Fibroblast of lung (primary cell): ENCODE data around the gene COL7A1. TPM values are rescaled to one million over a fixed set of nuclear protein-coding genes. Genes with fewer than 3 reads are reported as not detected.

Source experiments
- DNase-seq, 2 donors: peaks; one replicate each; pipeline versions ENCODE4 v3.0.0 to v3.0.0-alpha.2; 2010; ENCODE audit warnings: low read depth in 2 of 2
- H2AFZ ChIP-seq: 2 replicates; pipeline ENCODE4 v1.5.1; 2012; ENCODE audit warnings: low read length, control low read depth, inconsistent platforms
- H3K27ac ChIP-seq: 2 replicates; pipeline ENCODE4 v1.5.1; 2011; ENCODE audit warnings: low read length, control low read depth; ENCODE audit not compliant: insufficient read depth
- H3K27me3 ChIP-seq: 2 replicates; pipeline ENCODE4 v1.5.1; 2011; ENCODE audit warnings: mild to moderate bottlenecking, low read length; ENCODE audit not compliant: control insufficient read depth, insufficient read depth
- H3K36me3 ChIP-seq: 2 replicates; pipeline ENCODE4 v1.5.1; 2011; ENCODE audit warnings: low read length; ENCODE audit not compliant: control insufficient read depth, insufficient read depth
- H3K4me1 ChIP-seq: 2 replicates; pipeline ENCODE4 v1.5.1; 2011; ENCODE audit warnings: low read length; ENCODE audit not compliant: control insufficient read depth, insufficient read depth; ENCODE audit errors: extremely low read depth
- H3K4me2 ChIP-seq: 2 replicates; pipeline ENCODE4 v1.5.1; 2011; ENCODE audit warnings: low read length, control low read depth; ENCODE audit not compliant: insufficient read depth; ENCODE audit errors: extremely low read depth
- H3K4me3 ChIP-seq, 4 experiments: fragments of 200-600 bp in 1 of 4; sonication (generic) in 1 of 4; replicated peaks in 1 of 4; 2 replicates each; pipeline ENCODE4 v1.5.1; 2011 to 2016; ENCODE audit warnings: low read length in 4 of 4, low read depth in 3 of 4, mild to moderate bottlenecking in 3 of 4, control low read depth in 2 of 4, inconsistent platforms in 1 of 4, mixed read lengths in 1 of 4; ENCODE audit not compliant: insufficient read depth in 1 of 4; ENCODE audit errors: control extremely low read depth in 1 of 4
- H3K79me2 ChIP-seq: 2 replicates; pipeline ENCODE4 v1.5.1; 2012; ENCODE audit warnings: mild to moderate bottlenecking, low read length, inconsistent platforms; ENCODE audit not compliant: control insufficient read depth, insufficient read depth
- H3K9ac ChIP-seq: 2 replicates; pipeline ENCODE4 v1.5.1; 2011; ENCODE audit warnings: mild to moderate bottlenecking, low read length, control low read depth; ENCODE audit not compliant: insufficient read depth
- H3K9me3 ChIP-seq: 2 replicates; pipeline ENCODE4 v1.5.1; 2012; ENCODE audit warnings: low read depth, low read length; ENCODE audit not compliant: control insufficient read depth, insufficient read depth
- H4K20me1 ChIP-seq: 2 replicates; pipeline ENCODE4 v1.5.1; 2011; ENCODE audit warnings: low read length; ENCODE audit not compliant: control insufficient read depth, insufficient read depth; ENCODE audit errors: extremely low read depth
- CTCF ChIP-seq, 2 donors: IDR thresholded peaks in 1 of 2; conservative IDR thresholded peaks in 1 of 2; 1 replicate in 1 of 2; 2 replicates in 1 of 2; pipeline ENCODE4 v1.5.1; 2011 to 2012; ENCODE audit warnings: low read length in 2 of 2, control low read depth in 1 of 2, inconsistent platforms in 1 of 2, low read depth in 1 of 2, mild to moderate bottlenecking in 1 of 2
- EZH2 ChIP-seq: IDR thresholded peaks from 2 replicates; pipeline ENCODE4 v1.5.1; 2012; ENCODE audit warnings: low read length, control low read depth, mild to moderate bottlenecking; ENCODE audit errors: missing control alignments
- polyA plus RNA-seq, 2 donors: library from polyadenylated mRNA; depleted of rRNA in 1 of 2; stranded (reverse) in 1 of 2; unstranded in 1 of 2; fragments of >200 nt; gene quantifications; 2 replicates each; pipeline ENCODE4 v1.2.1, GENCODE V29; 2011 to 2012; ENCODE audit warnings: missing spikeins in 1 of 2
- total RNA-seq: library from RNA; depleted of rRNA; stranded (reverse); fragments of >200 nt; gene quantifications from 2 replicates; pipeline ENCODE4 v1.2.1, GENCODE V29; 2014

The COL7A1 gene
- total and polyA plus RNA-seq, 2 donors (not counting 1 experiment from before 2014, with no cell fraction given): 3.4 to 36.7 TPM

GRCh38 chr3:48595526-48596121 is 495 bp upstream of the COL7A1 start:
- TF ChIP-seq CTCF (conservative IDR thresholded peaks at IDR 0.05 in 1 of 2, IDR thresholded peaks at IDR 0.05 in 1 of 2; ENCODE audit: low read depth in 1 of 2, low read length in 2 of 2): no peak
- TF ChIP-seq EZH2: no peak
- H3K4me2 ChIP-seq: peak overlapping the region; percentile 54
- H3K4me1 ChIP-seq: peaks cover 47% of the 10 kb centered on the region
- H2AFZ ChIP-seq: no peak overlapping the region
- peak; percentile 84 to 89 for DNase-seq
- H3K4me3 ChIP-seq: peak overlapping the region in 2 of 4 experiments; percentile 11 to 62
- H3K9ac ChIP-seq: no peak overlapping the region
- H3K27ac ChIP-seq: peak overlapping the region; percentile 74
- no peaks in the 10 kb centered on the region for H3K9me3 ChIP-seq
- H4K20me1 ChIP-seq: no peaks in the 10 kb centered on the region
- H3K79me2 ChIP-seq: no peaks in the 10 kb centered on the region
- H3K27me3 ChIP-seq: no peaks in the 10 kb centered on the region
- H3K36me3 ChIP-seq: peaks cover 18% of the 10 kb centered on the region

- Histone ChIP-seq H3K27me3 (no peaks in the 10 kb centered on the region), H3K4me2 (peak overlapping the region; percentile 92), H3K27ac (peak overlapping the region; percentile 70), H2AFZ (peak overlapping the region; percentile 34), H4K20me1 (no peaks in the 10 kb centered on the region), H3K9ac (peak overlapping the region; percentile 68), H3K4me1 (peaks cover 44% of the 10 kb centered on the region), H3K36me3 (peaks cover 9% of the 10 kb centered on the region), H3K4me3 (peak overlapping the region; percentile 48 to 62 (median 49)), H3K9me3 (no peaks in the 10 kb centered on the region), H3K79me2 (no peaks in the 10 kb centered on the region)
- DNase-seq: peak; percentile 14 to 43
- no peak for TF ChIP-seq CTCF (conservative IDR thresholded peaks at IDR 0.05 in 1 of 2, IDR thresholded peaks at IDR 0.05 in 1 of 2; ENCODE audit: low read depth in 1 of 2, low read length in 2 of 2)
- TF ChIP-seq EZH2: no peak
These were observed 596 bp downstream of the COL7A1 start for GRCh38 chr3:48594417-48595049.

GRCh38 chr3:48593337-48593736 is 1.8 kb downstream of the COL7A1 start:
- TF ChIP-seq CTCF (conservative IDR thresholded peaks at IDR 0.05 in 1 of 2, IDR thresholded peaks at IDR 0.05 in 1 of 2; ENCODE audit: low read depth in 1 of 2, low read length in 2 of 2) (no peak), EZH2 (no peak)
- no peaks in the 10 kb centered on the region for H3K27me3 ChIP-seq
- DNase-seq: no peak
- no peaks in the 10 kb centered on the region for H4K20me1 ChIP-seq
- peaks cover 32% of the 10 kb centered on the region for H3K4me1 ChIP-seq
- no peak overlapping the region for H3K9ac ChIP-seq
- H3K4me3 ChIP-seq: peak overlapping the region in 1 of 4 experiments; percentile 49
- no peak overlapping the region for H2AFZ ChIP-seq
- H3K27ac ChIP-seq: no peak overlapping the region
- H3K79me2 ChIP-seq: no peaks in the 10 kb centered on the region
- H3K4me2 ChIP-seq: no peak overlapping the region
- H3K9me3 ChIP-seq: no peaks in the 10 kb centered on the region
- H3K36me3 ChIP-seq: peaks cover 11% of the 10 kb centered on the region
